MCF 10A (cell line): ENCODE measurements around the gene ARPC3. TPM values are rescaled to one million over a fixed set of nuclear protein-coding genes. Genes with fewer than 3 reads are reported as not detected.
"Not testable (repeated sequence)": the region's sequence is repeated elsewhere in the genome, so short reads cannot be mapped to it uniquely, and the experiment has no call there.

Experiments
- BruUV-seq: library from RNA; stranded (reverse); fragments of 400-500 nt; replicated peaks from 2 replicates; lab custom pipeline; 2021; lab: Mats Ljungman, UMichigan
- CTCF ChIA-PET: fragments of 300-600 bp; sonication (Branson Sonifier 250); formaldehyde crosslinking; extraction: SDS; loops from one replicate; lab custom pipeline; 2021; ENCODE audit warnings: antibody characterized with exemption, inconsistent platforms; lab: Yijun Ruan, JAX
- POLR2A ChIA-PET: fragments of 300-600, 350-650 bp; sonication (Branson Sonifier 250); formaldehyde crosslinking; extraction: SDS; loops from one replicate; lab custom pipeline; 2020; ENCODE audit warnings: antibody characterized with exemption, inconsistent platforms; lab: Yijun Ruan, JAX
- DNase-seq: peaks from one replicate; pipeline ENCODE4 v3.0.0-alpha.2; 2018; ENCODE audit not compliant: unreplicated experiment
- H3K27ac Mint-ChIP-seq: one replicate; pipeline ENCODE4 v1.8.0; 2022; ENCODE audit warnings: mild to moderate bottlenecking, low read depth, mixed read lengths; ENCODE audit not compliant: unreplicated experiment
- H3K27me3 Mint-ChIP-seq: one replicate; pipeline ENCODE4 v1.8.0; 2022; ENCODE audit warnings: mixed read lengths; ENCODE audit not compliant: insufficient read depth, unreplicated experiment
- H3K36me3 Mint-ChIP-seq: one replicate; pipeline ENCODE4 v1.8.0; 2022; ENCODE audit warnings: mild to moderate bottlenecking, moderate library complexity, mixed read lengths; ENCODE audit not compliant: insufficient read depth, unreplicated experiment
- H3K4me1 Mint-ChIP-seq: one replicate; pipeline ENCODE4 v1.8.0; 2022; ENCODE audit warnings: mixed read lengths; ENCODE audit not compliant: insufficient read depth, unreplicated experiment
- H3K4me3 Mint-ChIP-seq: one replicate; pipeline ENCODE4 v1.8.0; 2022; ENCODE audit warnings: mild to moderate bottlenecking, moderate library complexity, mixed read lengths; ENCODE audit not compliant: unreplicated experiment
- H3K9me3 Mint-ChIP-seq: one replicate; pipeline ENCODE4 v1.8.0; 2022; ENCODE audit warnings: mixed read lengths; ENCODE audit not compliant: unreplicated experiment
- CTCF ChIP-seq: fragments of 200-600 bp; IDR thresholded peaks from one replicate; pipeline ENCODE4 v1.8.0; 2022; ENCODE audit warnings: antibody characterized with exemption, mild to moderate bottlenecking; ENCODE audit not compliant: unreplicated experiment
- intact Hi-C: fragments of 100-400 bp; cut with micrococcal nuclease; formaldehyde crosslinking; loops from 2 replicates; pipeline ENCODE4 v1.14.1; 2022
- total RNA-seq: library from RNA; stranded (reverse); gene quantifications from 2 replicates; pipeline ENCODE4 v1.2.3, GENCODE V29; 2022

ARPC3 gene
- total RNA-seq, 1 experiment from 2014 or later: 245 TPM

GRCh38 chr12:110451263-110451662 lies 1.1 kb upstream of the ARPC3 start:
- ChIA-PET CTCF (interaction anchor here (0.6 to 6.4 kb wide), 8 partner anchors 9 to 528 kb away, joined by 3 to 61 read pairs (median 8); partner anchors contain the start of genes FAM216A and GPN3), POLR2A (interaction anchor here (1.7 to 10.0 kb wide), 5 partner anchors 17 to 163 kb away, joined by 11 to 126 read pairs (median 32); partner anchors contain the start of genes FAM216A, GPN3, RAD9B and TCTN1)
- no TSS peak for BruUV-seq
- no peaks in the 10 kb centered on the region for H3K27me3 Mint-ChIP-seq
- TF ChIP-seq CTCF: no peak
- peaks cover 50% of the 10 kb centered on the region for H3K36me3 Mint-ChIP-seq
- no peaks in the 10 kb centered on the region for H3K9me3 Mint-ChIP-seq
- DNase-seq: no peak
- peaks cover 5% of the 10 kb centered on the region for H3K4me1 Mint-ChIP-seq
- intact Hi-C loops: loop anchor here (10.0 kb wide), 1 partner anchor 244 kb away; no protein-coding TSS in a partner anchor
- H3K27ac Mint-ChIP-seq: no peak overlapping the region
- no peak overlapping the region for H3K4me3 Mint-ChIP-seq

- Mint-ChIP-seq H3K9me3 (no peaks in the 10 kb centered on the region), H3K4me3 (no peak overlapping the region), H3K27me3 (no peaks in the 10 kb centered on the region), H3K36me3 (peaks cover 74% of the 10 kb centered on the region), H3K4me1 (no peaks in the 10 kb centered on the region), H3K27ac (no peak overlapping the region)
- no TSS peak for BruUV-seq
- intact Hi-C loops: no loop called here
- POLR2A ChIA-PET: no interaction called here
- no peak for TF ChIP-seq CTCF
- DNase-seq: no peak
- CTCF ChIA-PET: interaction anchor here (1.3 to 2.2 kb wide), 2 partner anchors 13 to 158 kb away, joined by 3 to 6 read pairs; no protein-coding TSS in a partner anchor
Measured at GRCh38 chr12:110444455-110444854, 5.7 kb downstream of the ARPC3 start.

- Mint-ChIP-seq H3K27me3 (no peaks in the 10 kb centered on the region), H3K27ac (no peak overlapping the region), H3K4me3 (no peak overlapping the region), H3K36me3 (peaks cover 81% of the 10 kb centered on the region), H3K9me3 (no peaks in the 10 kb centered on the region), H3K4me1 (no peaks in the 10 kb centered on the region)
- no peak for DNase-seq
- no peak for TF ChIP-seq CTCF
- intact Hi-C loops: no loop called here
- TSS peak; percentile 8 for BruUV-seq
- CTCF ChIA-PET: no interaction called here
- POLR2A ChIA-PET: no interaction called here
Measured at GRCh38 chr12:110436231-110436630, 13.9 kb downstream of the ARPC3 start.

GRCh38 chr12:110431957-110432587 lies 18.1 kb downstream of the ARPC3 start:
- Mint-ChIP-seq H3K4me3 (peak overlapping the region; percentile 97), H3K9me3 (no peaks in the 10 kb centered on the region), H3K36me3 (peaks cover 40% of the 10 kb centered on the region), H3K27me3 (no peaks in the 10 kb centered on the region), H3K27ac (peak overlapping the region; percentile 93), H3K4me1 (peaks cover 5% of the 10 kb centered on the region)
- no TSS peak for BruUV-seq
- no peak for TF ChIP-seq CTCF
- intact Hi-C loops: loop anchor here (1.0 to 2.0 kb wide), 3 partner anchors 29 to 332 kb away; partner anchors contain the start of gene ANAPC7
- ChIA-PET POLR2A (interaction anchor here (0.6 to 1.8 kb wide), 15 partner anchors 8 to 544 kb away, joined by 3 to 15 read pairs (median 5); partner anchors contain the start of genes ARPC3, FAM216A, GPN3 and TCTN1), CTCF (interaction anchor here (0.6 to 2.1 kb wide), 47 partner anchors 9 to 937 kb away, joined by 3 to 51 read pairs (median 4); partner anchors contain the start of gene PHETA1)
- no peak for DNase-seq

- H3K9me3 Mint-ChIP-seq, POLR2A ChIA-PET, H3K27me3 Mint-ChIP-seq, DNase-seq, H3K27ac Mint-ChIP-seq, BruUV-seq, H3K4me3 Mint-ChIP-seq, H3K4me1 Mint-ChIP-seq, CTCF ChIA-PET: not testable (repeated sequence)
- peaks cover 19% of the 10 kb centered on the region for H3K36me3 Mint-ChIP-seq
- intact Hi-C loops: loop anchor here (2.0 kb wide), 1 partner anchor 27 kb away; the partner anchor contains the start of gene ANAPC7
Measured at GRCh38 chr12:110429676-110430075, 20.5 kb downstream of the ARPC3 start.
